Hepatocyte (in vitro differentiated cells): ENCODE results near the gene HCRTR1. TPM values are rescaled to one million over a fixed set of nuclear protein-coding genes. Genes with fewer than 3 reads are reported as not detected.

ENCODE experiments used
- DNase-seq: peaks from one replicate; pipeline ENCODE4 v3.0.0-alpha.2; 2016; ENCODE audit warnings: low spot score
- H2AFZ ChIP-seq: fragments of 200-600 bp; sonication (generic); 2 replicates; pipeline ENCODE4 v1.6.0; 2016; ENCODE audit warnings: antibody characterized with exemption, mild to moderate bottlenecking
- H3K27ac ChIP-seq: fragments of 200-600 bp; sonication (generic); 2 replicates; pipeline ENCODE4 v1.5.1; 2016; ENCODE audit warnings: mild to moderate bottlenecking
- H3K27me3 ChIP-seq: fragments of 200-600 bp; sonication (generic); 2 replicates; pipeline ENCODE4 v1.6.1; 2016
- H3K36me3 ChIP-seq: fragments of 200-600 bp; sonication (generic); replicated peaks from 2 replicates; pipeline ENCODE4 v1.5.1; 2016; ENCODE audit warnings: low read depth; ENCODE audit not compliant: insufficient read depth
- H3K4me1 ChIP-seq: fragments of 200-600 bp; sonication (generic); 2 replicates; pipeline ENCODE4 v1.5.1; 2016; ENCODE audit warnings: mild to moderate bottlenecking, moderate library complexity; ENCODE audit not compliant: insufficient read depth
- H3K4me2 ChIP-seq: fragments of 200-600 bp; sonication (generic); 2 replicates; pipeline ENCODE4 v1.6.0; 2016
- H3K4me3 ChIP-seq: fragments of 200-600 bp; sonication (generic); 2 replicates; pipeline ENCODE4 v1.5.1; 2016; ENCODE audit warnings: mild to moderate bottlenecking
- H3K79me2 ChIP-seq: fragments of 200-600 bp; sonication (generic); 2 replicates; pipeline ENCODE4 v1.6.0; 2017; ENCODE audit warnings: mild to moderate bottlenecking
- H3K9me2 ChIP-seq: fragments of 200-600 bp; sonication (generic); replicated peaks from 2 replicates; pipeline ENCODE4 v1.6.0; 2017; ENCODE audit warnings: mild to moderate bottlenecking; ENCODE audit not compliant: insufficient read depth
- H3K9me3 ChIP-seq: fragments of 200-600 bp; sonication (generic); 2 replicates; pipeline ENCODE4 v1.5.1; 2016; ENCODE audit warnings: low read depth, mild to moderate bottlenecking
- H4K20me1 ChIP-seq: fragments of 200-600 bp; sonication (generic); 2 replicates; pipeline ENCODE4 v1.6.0; 2016; ENCODE audit warnings: mild to moderate bottlenecking; ENCODE audit not compliant: insufficient read depth, poor library complexity, severe bottlenecking
- EZH2 ChIP-seq: fragments of 200-600 bp; sonication (generic); IDR thresholded peaks from 2 replicates; pipeline ENCODE4 v1.6.1; 2016; ENCODE audit warnings: antibody characterized with exemption, mild to moderate bottlenecking, borderline replicate concordance
- EZH2phosphoT487 ChIP-seq: fragments of 200-600 bp; sonication (generic); IDR thresholded peaks from one replicate; pipeline ENCODE4 v1.6.1; 2018; ENCODE audit warnings: antibody characterized with exemption, mild to moderate bottlenecking, low read depth, moderate library complexity; ENCODE audit not compliant: unreplicated experiment, severe bottlenecking
- WGBS: methylation state at CpG from one replicate; pipeline ENCODE4 v1.1.6; 2016; ENCODE audit warnings: low lambda C conversion rate; ENCODE audit errors: missing lambda C conversion rate; 5-methylcytosine and 5-hydroxymethylcytosine counted together
- polyA plus RNA-seq: library from polyadenylated mRNA; unstranded; fragments of >200 nt; fragmentation: Nextera tagmentation; extraction: Ambion mirVana; gene quantifications from 2 replicates; pipeline ENCODE4 v1.2.1, GENCODE V29; 2016
- total RNA-seq: library from RNA; depleted of rRNA; stranded (reverse); fragments of >200 nt; gene quantifications from 2 replicates; pipeline ENCODE4 v1.2.3, GENCODE V29; 2014
- TF ChIP-seq, protein P1 (sequence below): fragments of 200-600 bp; sonication (generic); IDR thresholded peaks from 2 replicates; pipeline ENCODE4 v1.5.1; 2016; ENCODE audit warnings: antibody characterized with exemption, mild to moderate bottlenecking; ENCODE audit not compliant: poor library complexity

The HCRTR1 gene
- total and polyA plus RNA-seq, 2 experiments from 2014 or later = not detected

DNA sequence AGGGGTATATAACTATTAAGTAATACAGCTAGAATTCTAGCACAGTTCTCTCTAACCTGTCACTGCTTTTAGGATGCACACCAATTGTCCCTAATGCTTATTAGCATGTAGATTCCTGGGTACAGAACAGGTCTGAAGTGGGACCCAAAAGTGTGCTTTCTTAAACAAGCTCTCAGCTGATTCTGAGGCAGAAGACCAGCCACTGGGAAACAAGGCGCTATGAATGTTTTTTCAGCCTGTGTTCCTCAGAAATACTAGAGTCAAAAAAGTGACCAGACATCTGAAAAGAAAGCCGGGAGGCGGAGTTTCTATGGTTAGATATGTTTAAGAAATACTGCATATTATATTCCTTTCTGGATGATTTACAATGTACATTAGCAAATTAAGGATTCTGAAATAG, 25.4 kb downstream of the HCRTR1 start:
- Histone ChIP-seq H3K36me3 (no peaks in the 10 kb centered on the region), H3K4me2 (peak overlapping the region; percentile 95), H3K9me3 (no peaks in the 10 kb centered on the region), H2AFZ (no peak overlapping the region), H3K4me3 (no peak overlapping the region), H4K20me1 (no peaks in the 10 kb centered on the region), H3K9me2 (no peaks in the 10 kb centered on the region), H3K79me2 (peaks cover 68% of the 10 kb centered on the region), H3K27me3 (no peaks in the 10 kb centered on the region), H3K27ac (no peak overlapping the region), H3K4me1 (peaks cover 26% of the 10 kb centered on the region)
- no peak for DNase-seq
- TF ChIP-seq, protein P1, sequence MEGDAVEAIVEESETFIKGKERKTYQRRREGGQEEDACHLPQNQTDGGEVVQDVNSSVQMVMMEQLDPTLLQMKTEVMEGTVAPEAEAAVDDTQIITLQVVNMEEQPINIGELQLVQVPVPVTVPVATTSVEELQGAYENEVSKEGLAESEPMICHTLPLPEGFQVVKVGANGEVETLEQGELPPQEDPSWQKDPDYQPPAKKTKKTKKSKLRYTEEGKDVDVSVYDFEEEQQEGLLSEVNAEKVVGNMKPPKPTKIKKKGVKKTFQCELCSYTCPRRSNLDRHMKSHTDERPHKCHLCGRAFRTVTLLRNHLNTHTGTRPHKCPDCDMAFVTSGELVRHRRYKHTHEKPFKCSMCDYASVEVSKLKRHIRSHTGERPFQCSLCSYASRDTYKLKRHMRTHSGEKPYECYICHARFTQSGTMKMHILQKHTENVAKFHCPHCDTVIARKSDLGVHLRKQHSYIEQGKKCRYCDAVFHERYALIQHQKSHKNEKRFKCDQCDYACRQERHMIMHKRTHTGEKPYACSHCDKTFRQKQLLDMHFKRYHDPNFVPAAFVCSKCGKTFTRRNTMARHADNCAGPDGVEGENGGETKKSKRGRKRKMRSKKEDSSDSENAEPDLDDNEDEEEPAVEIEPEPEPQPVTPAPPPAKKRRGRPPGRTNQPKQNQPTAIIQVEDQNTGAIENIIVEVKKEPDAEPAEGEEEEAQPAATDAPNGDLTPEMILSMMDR = no peak
- TF ChIP-seq EZH2 (no peak), EZH2phosphoT487 (no peak)
- WGBS = 96% methylated on average over 3 of the region's 3 CpGs

DNA sequence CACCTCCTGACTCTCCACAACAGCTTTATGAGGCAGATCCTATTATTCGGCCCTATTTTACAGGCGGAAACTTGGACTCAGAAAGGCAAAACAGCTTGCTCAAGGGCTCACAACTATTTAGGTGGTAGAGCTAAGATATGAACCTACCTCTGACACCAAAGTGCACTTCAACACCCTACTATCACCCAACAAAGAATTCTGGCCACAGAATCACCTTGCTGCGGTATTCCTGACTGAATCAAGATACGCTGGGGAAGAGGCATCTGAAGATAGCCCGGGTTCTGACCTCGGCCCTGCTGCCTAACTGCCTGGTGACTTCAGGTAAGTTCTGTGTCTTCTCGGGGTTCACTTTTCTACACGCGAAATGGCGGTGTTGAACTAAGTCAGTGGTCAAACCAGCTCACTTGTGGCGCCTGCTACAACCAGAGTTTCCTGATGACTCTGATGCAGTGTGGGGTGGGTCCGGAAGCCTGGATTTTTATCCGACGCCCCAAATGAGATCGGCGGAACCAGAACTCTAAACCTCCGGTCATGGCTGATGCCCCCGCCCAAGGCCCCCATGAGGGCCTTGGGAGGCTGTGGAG, 26.6 kb downstream of the HCRTR1 start:
- Histone ChIP-seq H3K79me2 (peaks cover 56% of the 10 kb centered on the region), H3K4me1 (peaks cover 19% of the 10 kb centered on the region)

DNA sequence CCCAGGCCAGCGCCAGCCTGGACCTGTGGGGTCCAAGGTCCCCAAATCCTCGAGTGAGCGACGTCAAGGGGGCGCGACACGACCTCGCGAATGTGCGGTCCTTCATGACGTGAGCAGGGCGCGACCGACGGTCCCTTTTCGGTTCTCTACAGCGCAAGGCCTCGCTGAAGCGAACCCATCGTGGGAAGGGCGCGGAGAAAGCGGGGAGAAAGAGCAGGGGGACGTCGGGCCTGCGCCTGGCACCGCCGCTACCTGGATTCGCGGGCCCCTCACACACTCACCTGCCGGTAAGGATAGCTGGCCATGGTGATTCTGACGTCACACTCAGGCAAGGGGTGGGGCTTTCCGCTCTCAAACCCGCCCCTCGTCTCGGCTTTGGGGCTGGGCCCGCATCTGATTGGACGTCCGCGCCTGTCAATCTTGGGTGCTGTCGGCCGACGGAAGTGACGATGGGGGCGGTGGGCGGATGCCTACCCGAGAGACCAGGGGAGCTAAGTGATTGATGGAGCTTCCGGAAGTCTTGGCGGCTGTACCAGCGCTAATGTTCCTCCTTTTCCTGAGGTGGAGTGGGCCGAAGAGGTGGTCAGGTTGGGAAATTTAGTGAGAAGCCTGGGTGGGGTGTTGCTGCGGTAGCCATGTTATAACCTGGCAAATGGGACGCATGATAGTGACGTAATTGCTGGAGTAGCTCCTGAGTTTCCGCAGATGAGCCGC, 27.2 kb downstream of the HCRTR1 start, which contains the start of gene PEF1:
Gene PEF1, minus strand, starts transcription at position 317 of the 714 bp plus-strand sequence. Its CDS starts 12 bp downstream, at position 305.
- H3K36me3 ChIP-seq = no peaks in the 10 kb centered on the region
- H3K9me2 ChIP-seq = no peaks in the 10 kb centered on the region
- WGBS = under 1% methylated on average over 54 of the region's 56 CpGs
- H3K4me3 ChIP-seq = peak within 1 kb of the TSS; percentile 54
- H3K27me3 ChIP-seq = no peaks in the 10 kb centered on the region
- no peaks in the 10 kb centered on the region for H4K20me1 ChIP-seq
- H3K4me1 ChIP-seq = peaks cover 15% of the 10 kb centered on the region
- peak within 1 kb of the TSS; percentile 95 for H3K4me2 ChIP-seq
- peaks cover 53% of the 10 kb centered on the region for H3K79me2 ChIP-seq
- peak; percentile 99 for DNase-seq
- peak within 1 kb of the TSS; percentile 34 for H2AFZ ChIP-seq
- no peak for TF ChIP-seq EZH2
- TF ChIP-seq EZH2phosphoT487 = no peak
- TF ChIP-seq, protein P1 = no peak
- H3K9me3 ChIP-seq = no peaks in the 10 kb centered on the region
- peak within 1 kb of the TSS; percentile 94 for H3K27ac ChIP-seq

More for the DNA sequence above, 26.6 kb downstream of the HCRTR1 start:
- Histone ChIP-seq H3K36me3 (no peaks in the 10 kb centered on the region), H3K27ac (peak overlapping the region; percentile 94), H3K4me3 (peak overlapping the region; percentile 54), H2AFZ (peak overlapping the region; percentile 34), H3K4me2 (peak overlapping the region; percentile 95), H4K20me1 (no peaks in the 10 kb centered on the region), H3K27me3 (no peaks in the 10 kb centered on the region), H3K9me3 (no peaks in the 10 kb centered on the region), H3K9me2 (no peaks in the 10 kb centered on the region)
- TF ChIP-seq, protein P1 = no peak
- TF ChIP-seq EZH2 (no peak), EZH2phosphoT487 (no peak)
- WGBS = 8% methylated on average over 18 of the region's 18 CpGs
- DNase-seq = no peak
